HEK293 (cell line): Measurements from ENCODE around the gene TMEM212.

Experiments used
- CTCF ChIA-PET: fragments of 350-600 bp; formaldehyde crosslinking; extraction: SDS; loops from one replicate; lab custom pipeline; 2021; ENCODE audit warnings: antibody characterized with exemption; lab: Yijun Ruan, JAX
- POLR2A ChIA-PET: fragments of 300-600 bp; formaldehyde crosslinking; extraction: SDS; loops from one replicate; lab custom pipeline; 2020; ENCODE audit warnings: antibody characterized with exemption, inconsistent platforms; lab: Yijun Ruan, JAX
- H3K27ac ChIP-seq: fragments of 200-500 bp; sonication (Bioruptor generic); 2 replicates; pipeline ENCODE4 v1.5.1; 2014; ENCODE audit warnings: low read depth, low read length, control low read depth, inconsistent platforms; ENCODE audit errors: extremely low read depth
- H3K36me3 ChIP-seq, 2 experiments: fragments of 200-500 bp in 1 of 2; sonication (Bioruptor generic) in 1 of 2; 1 replicate in 1 of 2; 2 replicates in 1 of 2; pipeline ENCODE4 v1.5.1; 2014 to 2017; ENCODE audit warnings: inconsistent platforms in 2 of 2, low read length in 2 of 2; ENCODE audit not compliant: control insufficient read depth in 2 of 2, insufficient read depth in 1 of 2
- H3K4me1 ChIP-seq: fragments of 200-500 bp; sonication (Bioruptor generic); 2 replicates; pipeline ENCODE4 v1.5.1; 2014; ENCODE audit warnings: mild to moderate bottlenecking, low read length, inconsistent platforms; ENCODE audit not compliant: control insufficient read depth, insufficient read depth
- H3K4me3 ChIP-seq: 2 replicates; pipeline ENCODE4 v1.5.1; 2011; ENCODE audit warnings: low read depth, mild to moderate bottlenecking, control low read depth, low read length, moderate library complexity
- H3K9me3 ChIP-seq: fragments of 200-500 bp; sonication (Bioruptor generic); 2 replicates; pipeline ENCODE4 v1.5.1; 2014; ENCODE audit warnings: low read depth, low read length, inconsistent platforms; ENCODE audit not compliant: control insufficient read depth, insufficient read depth
- AEBP2 ChIP-seq: fragments of 450-650 bp; formaldehyde crosslinking; IDR thresholded peaks from 2 replicates; pipeline ENCODE4 v1.5.1; 2016; ENCODE audit warnings: missing biosample characterization, missing genetic modification characterization, borderline replicate concordance
- GLIS2 ChIP-seq: fragments of 450-650 bp; formaldehyde crosslinking; IDR thresholded peaks from 2 replicates; pipeline ENCODE4 v1.5.1; 2016; ENCODE audit warnings: missing biosample characterization, missing genetic modification characterization
- PRDM6 ChIP-seq: fragments of 450-650 bp; formaldehyde crosslinking; IDR thresholded peaks from 2 replicates; pipeline ENCODE4 v1.5.1; 2017; ENCODE audit warnings: missing biosample characterization, missing genetic modification characterization
- SP7 ChIP-seq: fragments of 450-650 bp; formaldehyde crosslinking; IDR thresholded peaks from 2 replicates; pipeline ENCODE4 v1.5.1; 2016; ENCODE audit warnings: missing biosample characterization, missing genetic modification characterization
- YY1 ChIP-seq: fragments of 450-650 bp; formaldehyde crosslinking; IDR thresholded peaks from 2 replicates; pipeline ENCODE4 v1.5.1; 2018; ENCODE audit warnings: missing biosample characterization, missing genetic modification characterization
- ZBTB8A ChIP-seq: fragments of 450-650 bp; formaldehyde crosslinking; IDR thresholded peaks from 2 replicates; pipeline ENCODE4 v1.5.1; 2016; ENCODE audit warnings: missing biosample characterization, missing genetic modification characterization
- ZNF169 ChIP-seq: fragments of 450-650 bp; formaldehyde crosslinking; IDR thresholded peaks from 2 replicates; pipeline ENCODE4 v1.5.1; 2016; ENCODE audit warnings: missing biosample characterization, missing genetic modification characterization
- ZNF214 ChIP-seq: fragments of 450-650 bp; formaldehyde crosslinking; IDR thresholded peaks from 2 replicates; pipeline ENCODE4 v1.5.1; 2017; ENCODE audit warnings: missing biosample characterization, mild to moderate bottlenecking, missing genetic modification characterization, borderline replicate concordance
- ZNF239 ChIP-seq: fragments of 450-650 bp; formaldehyde crosslinking; IDR thresholded peaks from 2 replicates; pipeline ENCODE4 v1.5.1; 2016; ENCODE audit warnings: missing biosample characterization, missing genetic modification characterization
- ZNF324 ChIP-seq: fragments of 450-650 bp; formaldehyde crosslinking; IDR thresholded peaks from 2 replicates; pipeline ENCODE4 v1.5.1; 2016; ENCODE audit warnings: missing biosample characterization, missing genetic modification characterization
- ZNF416 ChIP-seq: fragments of 450-650 bp; formaldehyde crosslinking; IDR thresholded peaks from 2 replicates; pipeline ENCODE4 v1.5.1; 2016; ENCODE audit warnings: missing biosample characterization, missing genetic modification characterization
- ZNF514 ChIP-seq: fragments of 450-650 bp; formaldehyde crosslinking; IDR thresholded peaks from 2 replicates; pipeline ENCODE4 v1.5.1; 2016; ENCODE audit warnings: missing biosample characterization, missing genetic modification characterization
- ZNF529 ChIP-seq: fragments of 450-650 bp; formaldehyde crosslinking; IDR thresholded peaks from 2 replicates; pipeline ENCODE4 v1.5.1; 2017; ENCODE audit warnings: missing genetic modification characterization, missing biosample characterization; ENCODE audit not compliant: insufficient replicate concordance
- ZNF530 ChIP-seq: fragments of 450-650 bp; formaldehyde crosslinking; IDR thresholded peaks from 2 replicates; pipeline ENCODE4 v1.5.1; 2016; ENCODE audit warnings: low read depth, missing biosample characterization, missing genetic modification characterization
- ZNF585B ChIP-seq: fragments of 450-650 bp; formaldehyde crosslinking; IDR thresholded peaks from 2 replicates; pipeline ENCODE4 v1.5.1; 2016; ENCODE audit warnings: missing biosample characterization, missing genetic modification characterization
- ZNF600 ChIP-seq: fragments of 450-650 bp; formaldehyde crosslinking; IDR thresholded peaks from 2 replicates; pipeline ENCODE4 v1.5.1; 2016; ENCODE audit warnings: missing biosample characterization, missing genetic modification characterization
- ZNF629 ChIP-seq: fragments of 450-650 bp; formaldehyde crosslinking; IDR thresholded peaks from 2 replicates; pipeline ENCODE4 v1.5.1; 2017; ENCODE audit warnings: missing biosample characterization, missing genetic modification characterization
- ZNF777 ChIP-seq: fragments of 450-650 bp; formaldehyde crosslinking; IDR thresholded peaks from 2 replicates; pipeline ENCODE4 v1.5.1; 2017; ENCODE audit warnings: missing biosample characterization, missing genetic modification characterization, borderline replicate concordance
- ZSCAN30 ChIP-seq: fragments of 450-650 bp; IDR thresholded peaks from 2 replicates; pipeline ENCODE4 v1.5.1; 2018; ENCODE audit warnings: missing biosample characterization, mild to moderate bottlenecking, missing genetic modification characterization, moderate library complexity
- ZSCAN4 ChIP-seq: fragments of 450-650 bp; formaldehyde crosslinking; IDR thresholded peaks from 2 replicates; pipeline ENCODE4 v1.5.1; 2017; ENCODE audit warnings: missing biosample characterization, missing genetic modification characterization

The TMEM212 gene

GRCh38 chr3:171840445-171840810 lies 2.7 kb upstream of the TMEM212 start:
- Histone ChIP-seq H3K9me3 (no peaks in the 10 kb centered on the region), H3K27ac (no peak overlapping the region), H3K36me3 (no peaks in the 10 kb centered on the region), H3K4me3 (no peak overlapping the region), H3K4me1 (no peaks in the 10 kb centered on the region)
- ChIA-PET CTCF (interaction anchor here (0.6 to 1.2 kb wide), 3 partner anchors 11 to 814 kb away, joined by 3 read pairs; partner anchors contain the start of gene SLC2A2), POLR2A (no interaction called here)
- TF ChIP-seq ZNF585B (tag by site-specific recombination) (no peak), ZNF324 (tag by site-specific recombination) (no peak), ZNF777 (tag by site-specific recombination) (no peak), ZNF169 (no peak), ZNF600 (no peak), ZNF214 (tag by site-specific recombination) (no peak), ZNF530 (tag by site-specific recombination) (no peak), ZNF416 (tag by site-specific recombination) (no peak), SP7 (tag by site-specific recombination) (no peak), ZBTB8A (tag by site-specific recombination) (no peak), ZNF629 (tag by site-specific recombination) (no peak), GLIS2 (no peak), ZNF239 (no peak)

GRCh38 chr3:171840811-171841619 lies 2.1 kb upstream of the TMEM212 start:
- Histone ChIP-seq H3K36me3 (no peaks in the 10 kb centered on the region), H3K9me3 (no peaks in the 10 kb centered on the region), H3K27ac (no peak overlapping the region), H3K4me1 (no peaks in the 10 kb centered on the region), H3K4me3 (no peak overlapping the region)
- CTCF ChIA-PET: interaction anchor here (0.6 to 1.2 kb wide), 4 partner anchors 11 to 815 kb away, joined by 3 read pairs; partner anchors contain the start of gene SLC2A2
- TF ChIP-seq ZNF514 (tag by site-specific recombination): no peak
- no peak for TF ChIP-seq PRDM6 (tag by site-specific recombination)
- no peak for TF ChIP-seq AEBP2 (tag by site-specific recombination)
- no peak for TF ChIP-seq YY1 (tag by site-specific recombination)
- TF ChIP-seq ZNF529 (tag by site-specific recombination): no peak
- no peak for TF ChIP-seq ZSCAN4
- TF ChIP-seq ZSCAN30 (tag by site-specific recombination): no peak
- POLR2A ChIA-PET: interaction anchor here (0.6 kb wide), 1 partner anchor 19 kb away, joined by 3 read pairs; no protein-coding TSS in a partner anchor
